Stimulated activated CD8-positive, alpha-beta memory T cell treated with anti-CD3 and anti-CD28 coated beads, Interleukin-4, amount 100 ng/mL, for 24 hours (primary cell): ENCODE results near the gene CCER1.

Experiments used
- DNase-seq: peaks from one replicate; pipeline ENCODE4 v3.0.0-alpha.2; 2020; ENCODE audit warnings: low read depth

The CCER1 gene

GRCh38 chr12:90965204-90965603, 10.2 kb upstream of the CCER1 start:
- DNase-seq, result no peak

GRCh38 chr12:90964616-90965015, 9.6 kb upstream of the CCER1 start:
- no peak for DNase-seq

GRCh38 chr12:90963946-90964345, 9.0 kb upstream of the CCER1 start:
- no peak for DNase-seq

- no peak for DNase-seq
Observed at GRCh38 chr12:90961154-90961553, 6.2 kb upstream of the CCER1 start.

GRCh38 chr12:90959538-90960139, 4.7 kb upstream of the CCER1 start:
- DNase-seq, result no peak

- DNase-seq, result no peak
Observed at GRCh38 chr12:90959032-90959431, 4.1 kb upstream of the CCER1 start.

GRCh38 chr12:90958347-90958746, 3.4 kb upstream of the CCER1 start:
- no peak for DNase-seq

- no peak for DNase-seq
Observed at GRCh38 chr12:90954428-90954827, 548 bp downstream of the CCER1 start.

GRCh38 chr12:90953956-90954421, 987 bp downstream of the CCER1 start:
- DNase-seq, result peak; percentile 13

GRCh38 chr12:90951432-90952105, 3.4 kb downstream of the CCER1 start:
- no peak for DNase-seq

GRCh38 chr12:90947869-90948268, 7.1 kb downstream of the CCER1 start:
- DNase-seq, result no peak

GRCh38 chr12:90945070-90945649, 9.8 kb downstream of the CCER1 start:
- DNase-seq, result no peak

GRCh38 chr12:90943255-90943654, 11.7 kb downstream of the CCER1 start:
- DNase-seq, result no peak

GRCh38 chr12:90940872-90941499, 14.0 kb downstream of the CCER1 start:
- no peak for DNase-seq

GRCh38 chr12:90939382-90939781, 15.6 kb downstream of the CCER1 start:
- DNase-seq, result no peak

GRCh38 chr12:90938451-90938850, 16.5 kb downstream of the CCER1 start:
- no peak for DNase-seq

- no peak for DNase-seq
Observed at GRCh38 chr12:90937651-90938050, 17.3 kb downstream of the CCER1 start.

GRCh38 chr12:90936230-90937005, 18.6 kb downstream of the CCER1 start:
- no peak for DNase-seq

- no peak for DNase-seq
Observed at GRCh38 chr12:90925562-90925961, 29.4 kb downstream of the CCER1 start.

- no peak for DNase-seq
Observed at GRCh38 chr12:90924406-90924805, 30.6 kb downstream of the CCER1 start.

GRCh38 chr12:90922145-90922627, 32.8 kb downstream of the CCER1 start:
- no peak for DNase-seq

- no peak for DNase-seq
Observed at GRCh38 chr12:90921536-90921935, 33.4 kb downstream of the CCER1 start.
